Osteoblast (primary cell): ENCODE data around the gene LPIN1. TPM values are rescaled to one million over a fixed set of nuclear protein-coding genes. Genes with fewer than 3 reads are reported as not detected.
"Not testable (repeated sequence)": the region's sequence is repeated elsewhere in the genome, so short reads cannot be mapped to it uniquely, and the experiment has no call there.

Source experiments
- DNase-seq: peaks from one replicate; pipeline ENCODE4 v3.0.0; 2011; ENCODE audit warnings: low spot score, mixed read lengths; ENCODE audit not compliant: insufficient read length; ENCODE audit errors: missing footprints
- H2AFZ ChIP-seq: 2 replicates; pipeline ENCODE4 v1.6.0; 2011; ENCODE audit warnings: mild to moderate bottlenecking, low read length
- H3K27ac ChIP-seq: 2 replicates; pipeline ENCODE4 v1.5.1; 2011; ENCODE audit warnings: mild to moderate bottlenecking, low read depth, low read length, moderate library complexity
- H3K27me3 ChIP-seq: 2 replicates; pipeline ENCODE4 v1.6.0; 2012; ENCODE audit warnings: mild to moderate bottlenecking, control low read depth, inconsistent platforms, low read length, moderate library complexity; ENCODE audit not compliant: insufficient read depth
- H3K36me3 ChIP-seq: 2 replicates; pipeline ENCODE4 v1.5.1; 2011; ENCODE audit warnings: mild to moderate bottlenecking, low read length, control low read depth, moderate library complexity; ENCODE audit not compliant: insufficient read depth
- H3K4me1 ChIP-seq: 2 replicates; pipeline ENCODE4 v1.5.1; 2011; ENCODE audit warnings: mild to moderate bottlenecking, low read length, control low read depth, moderate library complexity; ENCODE audit not compliant: insufficient read depth
- H3K4me2 ChIP-seq: 2 replicates; pipeline ENCODE4 v1.6.0; 2011; ENCODE audit warnings: mild to moderate bottlenecking, low read length; ENCODE audit not compliant: insufficient read depth
- H3K4me3 ChIP-seq: fragments of 200-600 bp; sonication (generic); 3 replicates; pipeline ENCODE4 v1.5.1; 2012; ENCODE audit warnings: mild to moderate bottlenecking, low read length, inconsistent platforms; ENCODE audit not compliant: insufficient read depth
- H3K79me2 ChIP-seq: 2 replicates; pipeline ENCODE4 v1.6.0; 2012; ENCODE audit warnings: mild to moderate bottlenecking, low read length, control low read depth, inconsistent platforms; ENCODE audit not compliant: insufficient read depth
- H3K9me3 ChIP-seq: 2 replicates; pipeline ENCODE4 v1.5.1; 2011; ENCODE audit warnings: low read depth, low read length, control low read depth
- H4K20me1 ChIP-seq: 2 replicates; pipeline ENCODE4 v1.6.0; 2012; ENCODE audit warnings: mild to moderate bottlenecking, low read length, control low read depth; ENCODE audit not compliant: insufficient read depth
- total RNA-seq: library from RNA; depleted of rRNA; stranded (reverse); fragments of >200 nt; gene quantifications from 2 replicates; pipeline ENCODE4 v1.2.3, GENCODE V29; 2012
- TF ChIP-seq, protein P1 (sequence below): IDR thresholded peaks from 2 replicates; pipeline ENCODE4 v1.5.1; 2011; ENCODE audit warnings: mild to moderate bottlenecking, low read depth, low read length, moderate library complexity; ENCODE audit errors: extremely low read depth

The LPIN1 gene
- total RNA-seq, 1 donor: 117 TPM

DNA sequence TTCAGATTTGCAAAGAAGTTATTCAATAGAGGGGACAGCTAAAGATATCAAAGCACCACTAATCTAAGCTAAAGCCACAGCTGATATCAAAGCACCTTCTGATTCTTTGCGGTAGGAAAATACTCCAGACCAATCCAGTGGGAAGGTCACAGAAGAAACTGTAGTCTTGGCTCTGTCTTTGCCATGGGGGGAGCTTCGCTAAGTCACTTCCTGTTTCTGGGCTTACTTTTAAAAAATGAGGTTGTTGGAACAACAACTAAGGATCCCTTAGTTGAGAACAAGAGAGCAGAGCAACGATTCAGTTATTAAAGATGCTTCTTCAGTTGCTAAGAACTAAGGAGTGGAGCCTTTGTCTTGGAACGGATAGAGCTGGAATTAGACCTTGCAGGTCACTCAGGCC is 12.2 kb downstream of the LPIN1 start:
- H3K27ac ChIP-seq: no peak overlapping the region
- no peak overlapping the region for H3K4me2 ChIP-seq
- TF ChIP-seq, protein P1, sequence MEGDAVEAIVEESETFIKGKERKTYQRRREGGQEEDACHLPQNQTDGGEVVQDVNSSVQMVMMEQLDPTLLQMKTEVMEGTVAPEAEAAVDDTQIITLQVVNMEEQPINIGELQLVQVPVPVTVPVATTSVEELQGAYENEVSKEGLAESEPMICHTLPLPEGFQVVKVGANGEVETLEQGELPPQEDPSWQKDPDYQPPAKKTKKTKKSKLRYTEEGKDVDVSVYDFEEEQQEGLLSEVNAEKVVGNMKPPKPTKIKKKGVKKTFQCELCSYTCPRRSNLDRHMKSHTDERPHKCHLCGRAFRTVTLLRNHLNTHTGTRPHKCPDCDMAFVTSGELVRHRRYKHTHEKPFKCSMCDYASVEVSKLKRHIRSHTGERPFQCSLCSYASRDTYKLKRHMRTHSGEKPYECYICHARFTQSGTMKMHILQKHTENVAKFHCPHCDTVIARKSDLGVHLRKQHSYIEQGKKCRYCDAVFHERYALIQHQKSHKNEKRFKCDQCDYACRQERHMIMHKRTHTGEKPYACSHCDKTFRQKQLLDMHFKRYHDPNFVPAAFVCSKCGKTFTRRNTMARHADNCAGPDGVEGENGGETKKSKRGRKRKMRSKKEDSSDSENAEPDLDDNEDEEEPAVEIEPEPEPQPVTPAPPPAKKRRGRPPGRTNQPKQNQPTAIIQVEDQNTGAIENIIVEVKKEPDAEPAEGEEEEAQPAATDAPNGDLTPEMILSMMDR: no peak
- H3K4me3 ChIP-seq: no peak overlapping the region
- no peak overlapping the region for H2AFZ ChIP-seq
- no peaks in the 10 kb centered on the region for H3K27me3 ChIP-seq
- peaks cover 11% of the 10 kb centered on the region for H3K4me1 ChIP-seq
- peaks cover 45% of the 10 kb centered on the region for H4K20me1 ChIP-seq
- peaks cover 66% of the 10 kb centered on the region for H3K79me2 ChIP-seq
- H3K9me3 ChIP-seq: no peaks in the 10 kb centered on the region
- no peaks in the 10 kb centered on the region for H3K36me3 ChIP-seq
- no peak for DNase-seq

DNA sequence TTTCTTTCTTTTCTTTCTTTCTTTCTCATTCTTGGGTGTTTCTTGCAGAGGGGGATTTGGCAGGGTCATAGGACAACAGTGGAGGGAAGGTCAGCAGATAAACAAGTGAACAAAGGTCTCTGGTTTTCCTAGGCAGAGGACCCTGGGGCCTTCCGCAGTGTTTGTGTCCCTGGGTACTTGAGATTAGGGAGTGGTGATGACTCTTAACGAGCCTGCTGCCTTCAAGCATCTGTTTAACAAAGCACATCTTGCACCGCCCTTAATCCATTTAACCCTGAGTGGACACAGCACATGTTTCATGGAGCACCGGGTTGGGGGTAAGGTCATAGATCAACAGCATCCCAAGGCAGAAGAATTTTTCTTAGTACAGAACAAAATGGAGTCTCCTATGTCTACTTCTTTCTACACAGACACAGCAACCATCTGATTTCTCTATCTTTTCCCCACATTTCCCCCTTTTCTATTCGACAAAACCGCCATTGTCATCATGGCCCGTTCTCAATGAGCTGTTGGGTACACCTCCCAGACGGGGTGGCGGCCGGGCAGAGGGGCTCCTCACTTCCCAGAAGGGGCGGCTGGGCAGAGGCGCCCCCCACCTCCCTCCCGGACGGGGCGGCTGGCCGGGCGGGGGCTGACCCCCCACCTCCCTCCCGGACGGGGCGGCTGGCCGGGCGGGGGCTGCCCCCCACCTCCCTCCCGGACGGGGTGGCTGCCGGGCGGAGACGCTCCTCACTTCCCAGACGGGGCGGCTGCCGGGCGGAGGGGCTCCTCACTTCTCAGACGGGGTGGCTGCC is 12.9 kb downstream of the LPIN1 start:
- not testable (repeated sequence) for H3K27ac ChIP-seq, H2AFZ ChIP-seq, H3K4me2 ChIP-seq, H3K4me1 ChIP-seq, H3K4me3 ChIP-seq, H3K36me3 ChIP-seq, H3K9me3 ChIP-seq, DNase-seq, H3K27me3 ChIP-seq
- Histone ChIP-seq H3K79me2 (peaks cover 64% of the 10 kb centered on the region), H4K20me1 (peaks cover 38% of the 10 kb centered on the region)

DNA sequence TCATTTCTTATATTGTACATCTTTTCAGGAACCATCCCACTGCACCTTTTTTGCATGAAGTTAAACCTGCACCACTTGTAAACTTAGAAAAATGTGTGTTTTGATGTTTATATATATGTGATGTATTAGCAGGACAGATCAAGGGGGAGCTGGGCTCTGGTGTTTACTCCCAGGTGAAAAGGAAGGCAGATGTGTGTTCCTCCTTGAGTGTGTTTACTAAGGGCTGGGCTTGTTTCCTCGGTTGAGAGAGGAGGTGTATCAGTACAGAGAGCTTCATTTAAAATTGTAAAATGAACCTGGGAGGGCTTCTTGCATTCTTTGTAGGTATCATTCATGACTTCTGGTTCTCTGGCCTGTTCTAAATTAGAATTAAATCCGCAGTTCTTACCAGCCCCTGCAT is 14.8 kb downstream of the LPIN1 start:
- Histone ChIP-seq H4K20me1 (peaks cover 36% of the 10 kb centered on the region), H3K79me2 (peaks cover 62% of the 10 kb centered on the region)

DNA sequence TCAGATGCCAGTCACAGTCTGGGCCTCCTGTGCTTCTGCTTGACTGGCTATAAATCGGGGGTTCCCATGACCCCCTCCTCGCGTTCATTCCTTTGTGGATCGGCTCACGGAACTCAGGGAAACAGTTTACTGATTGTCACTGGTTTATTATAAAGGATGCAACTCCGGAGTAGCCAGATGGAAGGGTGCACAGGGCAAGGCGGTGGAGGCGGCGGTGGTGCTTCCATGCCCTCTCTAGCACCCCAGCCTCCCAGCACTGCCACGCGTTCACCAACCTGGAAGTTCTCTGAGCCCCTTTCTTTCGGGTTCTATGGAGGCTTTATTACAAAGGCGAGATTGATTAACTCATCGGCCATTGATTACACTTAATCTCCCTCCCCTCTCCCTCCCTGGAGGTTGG is 15.6 kb downstream of the LPIN1 start:
- peaks cover 13% of the 10 kb centered on the region for H3K36me3 ChIP-seq
- no peak overlapping the region for H3K4me3 ChIP-seq
- no peak for DNase-seq
- TF ChIP-seq, protein P1: no peak
- no peaks in the 10 kb centered on the region for H3K9me3 ChIP-seq
- peaks cover 33% of the 10 kb centered on the region for H4K20me1 ChIP-seq
- no peaks in the 10 kb centered on the region for H3K4me1 ChIP-seq
- no peak overlapping the region for H3K27ac ChIP-seq
- H2AFZ ChIP-seq: no peak overlapping the region
- H3K79me2 ChIP-seq: peaks cover 55% of the 10 kb centered on the region
- H3K4me2 ChIP-seq: no peak overlapping the region
- H3K27me3 ChIP-seq: no peaks in the 10 kb centered on the region

More for the DNA sequence above, 14.8 kb downstream of the LPIN1 start:
- Histone ChIP-seq H3K4me1 (no peaks in the 10 kb centered on the region), H3K36me3 (peaks cover 8% of the 10 kb centered on the region), H3K4me3 (no peak overlapping the region), H2AFZ (no peak overlapping the region), H3K27ac (no peak overlapping the region), H3K4me2 (no peak overlapping the region), H3K9me3 (no peaks in the 10 kb centered on the region), H3K27me3 (no peaks in the 10 kb centered on the region)
- no peak for DNase-seq
- TF ChIP-seq, protein P1: no peak
